Right atrium auricular region (tissue), 2 donors: Measurements from ENCODE around the gene CD8B2. TPM values are rescaled to one million over a fixed set of nuclear protein-coding genes. Genes with fewer than 3 reads are reported as not detected.
"Not testable (repeated sequence)": the region's sequence is repeated elsewhere in the genome, so short reads cannot be mapped to it uniquely, and the experiment has no call there.

Experiments
- DNase-seq: peaks from one replicate; pipeline ENCODE4 v3.0.0-alpha.2; 2019; ENCODE audit warnings: low spot score
- H3K27ac ChIP-seq, 2 donors: fragments of 200-600 bp; sonication (generic); 1 replicate in 1 of 2; 2 replicates in 1 of 2; pipeline ENCODE4 v1.5.1; 2016 to 2019
- H3K27me3 ChIP-seq, 2 donors: fragments of 200-600 bp; sonication (generic); one replicate each; pipeline versions ENCODE4 v1.5.1 to v1.6.0; 2017 to 2019
- H3K36me3 ChIP-seq: fragments of 200-600 bp; sonication (generic); one replicate; pipeline ENCODE4 v1.5.1; 2016
- H3K4me1 ChIP-seq, 2 donors: fragments of 200-600 bp; sonication (generic); one replicate each; pipeline versions ENCODE4 v1.5.1 to v1.6.0; 2017 to 2019
- H3K4me3 ChIP-seq, 2 donors: fragments of 200-600 bp; sonication (generic); 1 replicate in 1 of 2; 2 replicates in 1 of 2; pipeline ENCODE4 v1.5.1; 2017 to 2019; ENCODE audit warnings: mild to moderate bottlenecking in 1 of 2, moderate library complexity in 1 of 2
- H3K9me3 ChIP-seq, 2 donors: fragments of 200-600 bp; sonication (generic); one replicate each; pipeline ENCODE4 v1.5.1; 2019
- total RNA-seq, 2 donors: library from RNA; depleted of rRNA; stranded (reverse); fragments of >200 nt; gene quantifications; one replicate each; pipeline ENCODE4 v1.1.0, GENCODE V29; 2016
- TF ChIP-seq, protein P1 (sequence below), 2 donors: fragments of 200-600 bp; sonication (generic); IDR thresholded peaks; one replicate each; pipeline ENCODE4 v1.5.1; 2019; ENCODE audit warnings: antibody characterized with exemption in 2 of 2

The CD8B2 gene
- total RNA-seq: not detected

DNA sequence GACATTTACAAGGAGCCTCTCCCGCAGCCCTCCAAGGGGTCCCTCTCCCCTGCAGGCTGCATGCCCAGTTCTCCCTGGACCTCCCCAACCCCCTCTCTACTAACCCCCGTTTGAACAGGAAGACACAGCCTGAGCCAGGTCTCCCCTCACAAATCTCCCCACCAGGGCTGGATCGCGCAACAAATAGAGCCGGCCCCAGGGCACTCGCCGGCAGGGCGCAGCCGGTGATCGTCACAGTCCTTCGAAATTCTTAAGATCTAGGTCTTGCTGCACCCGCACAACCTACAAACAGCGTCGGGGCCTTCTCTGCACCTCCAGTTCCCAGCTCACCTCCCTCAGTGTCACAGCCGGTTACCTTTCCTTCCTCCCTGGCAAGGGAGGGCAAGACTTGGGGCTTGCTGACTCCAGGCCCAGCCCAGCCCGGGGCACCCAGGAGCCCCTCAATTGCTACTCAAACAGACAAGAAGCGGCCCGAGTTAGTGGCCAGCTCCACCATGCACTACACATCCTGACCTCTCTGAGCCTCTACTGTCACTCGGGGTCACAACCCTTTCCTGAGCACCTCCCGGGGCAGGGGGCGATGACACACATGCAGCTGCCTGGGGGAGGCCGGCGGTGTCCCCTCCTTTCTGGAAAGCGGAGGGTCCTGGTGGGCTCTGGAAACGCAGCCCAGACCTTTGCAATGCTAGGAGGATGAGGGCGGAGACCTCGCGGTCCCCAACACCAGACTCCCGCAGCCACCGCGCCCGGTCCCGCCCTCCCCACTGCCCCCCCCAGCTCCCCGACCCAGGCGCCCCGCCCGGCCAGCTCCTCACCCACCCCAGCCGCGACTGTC is at the start of gene CD8B2:
Gene CD8B2, plus strand, starts transcription at position 814 of the 835 bp plus-strand sequence. CDS start 63 bp downstream, outside the sequence.
- not testable (repeated sequence) for H3K27ac ChIP-seq, H3K27me3 ChIP-seq, H3K4me3 ChIP-seq, H3K4me1 ChIP-seq, DNase-seq, H3K36me3 ChIP-seq, H3K9me3 ChIP-seq

DNA sequence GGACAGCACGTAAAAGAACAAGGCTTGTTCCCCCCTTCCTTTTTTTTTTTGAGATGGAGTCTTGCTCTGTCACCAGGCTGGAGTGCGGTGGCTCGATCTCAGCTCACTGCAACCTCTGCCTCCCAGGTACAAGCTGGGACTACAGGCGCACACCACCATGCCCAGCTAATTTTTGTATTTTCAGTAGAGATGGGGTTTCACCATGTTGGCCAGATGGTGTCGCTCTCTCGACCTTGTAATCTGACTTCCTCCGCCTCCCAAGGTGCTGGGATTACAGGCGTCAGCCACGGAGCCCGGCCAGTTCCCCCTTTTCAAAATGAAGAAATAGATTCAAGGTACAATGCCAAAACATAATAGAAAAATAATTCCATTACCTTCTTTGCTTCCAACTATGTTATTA is 25.3 kb upstream of the CD8B2 start:
- TF ChIP-seq, protein P1, sequence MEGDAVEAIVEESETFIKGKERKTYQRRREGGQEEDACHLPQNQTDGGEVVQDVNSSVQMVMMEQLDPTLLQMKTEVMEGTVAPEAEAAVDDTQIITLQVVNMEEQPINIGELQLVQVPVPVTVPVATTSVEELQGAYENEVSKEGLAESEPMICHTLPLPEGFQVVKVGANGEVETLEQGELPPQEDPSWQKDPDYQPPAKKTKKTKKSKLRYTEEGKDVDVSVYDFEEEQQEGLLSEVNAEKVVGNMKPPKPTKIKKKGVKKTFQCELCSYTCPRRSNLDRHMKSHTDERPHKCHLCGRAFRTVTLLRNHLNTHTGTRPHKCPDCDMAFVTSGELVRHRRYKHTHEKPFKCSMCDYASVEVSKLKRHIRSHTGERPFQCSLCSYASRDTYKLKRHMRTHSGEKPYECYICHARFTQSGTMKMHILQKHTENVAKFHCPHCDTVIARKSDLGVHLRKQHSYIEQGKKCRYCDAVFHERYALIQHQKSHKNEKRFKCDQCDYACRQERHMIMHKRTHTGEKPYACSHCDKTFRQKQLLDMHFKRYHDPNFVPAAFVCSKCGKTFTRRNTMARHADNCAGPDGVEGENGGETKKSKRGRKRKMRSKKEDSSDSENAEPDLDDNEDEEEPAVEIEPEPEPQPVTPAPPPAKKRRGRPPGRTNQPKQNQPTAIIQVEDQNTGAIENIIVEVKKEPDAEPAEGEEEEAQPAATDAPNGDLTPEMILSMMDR (IDR thresholded peaks at IDR 0.05): peak in 1 of 2 donors; percentile 16

DNA sequence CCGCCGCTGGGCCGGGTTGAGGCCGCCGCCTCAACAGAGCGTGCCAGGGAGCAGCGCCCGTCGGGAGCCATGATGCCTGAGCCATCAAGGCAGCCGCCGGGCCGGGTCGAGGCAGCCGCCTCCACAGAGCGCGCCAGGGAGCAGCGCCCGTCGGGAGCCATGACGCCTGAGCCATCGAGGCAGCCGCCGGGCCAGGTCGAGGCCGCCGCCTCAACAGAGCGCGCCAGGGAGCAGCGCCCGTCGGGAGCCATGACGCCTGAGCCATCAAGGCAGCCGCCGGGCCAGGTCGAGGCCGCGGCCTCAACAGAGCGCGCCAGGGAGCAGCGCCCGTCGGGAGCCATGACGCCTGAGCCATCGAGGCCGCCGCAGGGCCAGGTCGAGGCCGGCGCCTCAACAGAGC is 19.6 kb upstream of the CD8B2 start:
- H3K4me1 ChIP-seq, H3K27me3 ChIP-seq, H3K9me3 ChIP-seq, H3K36me3 ChIP-seq, H3K27ac ChIP-seq, H3K4me3 ChIP-seq, DNase-seq: not testable (repeated sequence)

More for the DNA sequence above, 25.3 kb upstream of the CD8B2 start:
- not testable (repeated sequence) for H3K9me3 ChIP-seq, H3K27me3 ChIP-seq, H3K4me1 ChIP-seq, H3K36me3 ChIP-seq, H3K4me3 ChIP-seq, H3K27ac ChIP-seq, DNase-seq

GRCh38 chr2:106468107-106468506 is 19.1 kb upstream of the CD8B2 start, which contains the start of gene RGPD3:
TSS of gene RGPD3 (minus strand) at chr2:106468413. CDS start at chr2:106468288, 125 bp downstream.
- not testable (repeated sequence) for H3K9me3 ChIP-seq, H3K27ac ChIP-seq, H3K36me3 ChIP-seq, H3K4me3 ChIP-seq, H3K4me1 ChIP-seq, H3K27me3 ChIP-seq, DNase-seq

GRCh38 chr2:106470658-106471057 is 16.5 kb upstream of the CD8B2 start:
- H3K9me3 ChIP-seq, H3K27me3 ChIP-seq, H3K4me3 ChIP-seq, H3K36me3 ChIP-seq, H3K4me1 ChIP-seq, H3K27ac ChIP-seq, DNase-seq: not testable (repeated sequence)
- TF ChIP-seq, protein P1 (IDR thresholded peaks at IDR 0.05): peak in 1 of 2 donors; percentile 53

DNA sequence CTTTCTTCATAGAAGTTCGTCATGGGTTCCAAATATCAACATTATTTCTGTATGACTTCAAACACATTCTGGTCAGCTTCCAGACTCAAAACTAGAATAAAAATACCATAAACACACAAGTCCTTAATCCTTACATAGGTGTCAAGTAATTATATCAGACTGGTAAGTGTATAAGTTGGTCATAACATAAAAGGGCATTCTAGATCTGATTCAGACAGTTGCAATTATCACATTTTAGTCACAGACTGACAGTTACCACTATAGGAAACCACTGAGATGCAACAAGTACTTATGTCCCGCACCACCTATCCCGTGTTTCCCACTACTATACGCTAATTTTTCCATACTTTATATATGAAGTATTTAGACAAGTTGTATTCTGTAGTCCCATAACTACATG is 9.5 kb upstream of the CD8B2 start:
- not testable (repeated sequence) for H3K9me3 ChIP-seq, H3K27me3 ChIP-seq, H3K36me3 ChIP-seq, H3K4me1 ChIP-seq, H3K4me3 ChIP-seq, DNase-seq, H3K27ac ChIP-seq

DNA sequence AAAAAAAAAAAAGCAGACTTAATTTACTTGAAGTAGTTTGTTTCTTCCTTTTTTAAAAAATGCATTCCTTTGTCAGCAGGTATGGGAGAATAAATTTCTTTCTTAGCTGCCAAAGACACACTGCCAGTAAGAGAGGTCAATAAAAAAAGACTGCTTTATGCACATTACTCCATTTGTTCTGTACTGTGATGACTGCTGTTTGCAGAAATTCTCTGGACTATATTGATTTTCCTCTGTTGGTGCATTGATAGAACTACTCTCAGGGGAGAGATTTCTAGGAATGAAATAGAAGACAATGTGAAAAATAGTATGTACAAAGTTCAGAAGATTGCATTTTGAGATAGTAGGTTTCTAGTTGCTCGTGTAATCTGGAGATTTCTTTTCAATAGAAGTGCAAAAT is 7.6 kb upstream of the CD8B2 start:
- not testable (repeated sequence) for H3K4me1 ChIP-seq, H3K27me3 ChIP-seq, H3K36me3 ChIP-seq, H3K4me3 ChIP-seq, H3K27ac ChIP-seq, H3K9me3 ChIP-seq, DNase-seq

DNA sequence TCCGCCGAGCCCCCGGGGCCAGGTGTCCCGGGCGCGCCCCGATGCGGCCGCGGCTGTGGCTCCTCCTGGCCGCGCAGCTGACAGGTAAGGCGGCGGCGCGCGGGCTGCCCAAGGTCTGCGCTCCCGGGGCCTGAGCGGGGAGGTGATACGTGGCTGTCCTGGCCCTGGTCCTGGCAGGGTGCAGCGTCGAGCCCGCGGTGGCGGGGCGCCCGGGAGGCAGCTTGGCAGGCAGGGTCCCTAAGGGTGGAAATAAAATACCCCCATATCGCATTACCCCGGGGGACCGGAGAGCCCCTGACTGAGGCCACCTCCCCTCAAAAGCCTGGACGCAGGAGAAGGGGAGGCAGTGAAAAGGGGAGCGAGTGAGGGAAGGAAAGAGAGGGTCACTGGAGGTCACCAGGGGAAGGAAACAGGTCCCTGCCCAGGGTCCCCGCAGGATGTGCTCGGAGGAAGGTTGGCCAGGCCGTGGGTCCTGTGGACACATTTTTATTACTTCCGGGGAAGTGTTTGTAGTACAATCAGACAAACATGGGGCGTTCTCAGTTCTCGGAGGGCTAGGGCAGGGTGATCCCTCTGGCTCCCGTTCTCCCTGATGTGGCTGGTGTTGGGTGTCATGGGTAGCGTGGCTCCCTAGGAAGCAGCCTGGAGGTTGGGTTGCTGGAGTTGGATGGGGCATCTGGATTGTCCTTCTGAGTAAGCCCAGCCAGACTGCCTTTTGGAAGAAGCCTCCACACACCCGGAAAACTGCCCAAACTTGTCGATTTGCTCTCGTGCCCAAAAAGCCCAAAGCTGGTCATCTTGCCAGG is 425 bp downstream of the CD8B2 start:
- DNase-seq, H3K36me3 ChIP-seq, H3K4me3 ChIP-seq, H3K4me1 ChIP-seq, H3K27ac ChIP-seq, H3K9me3 ChIP-seq, H3K27me3 ChIP-seq: not testable (repeated sequence)

- H3K9me3 ChIP-seq, H3K27me3 ChIP-seq, H3K36me3 ChIP-seq, H3K4me1 ChIP-seq, H3K27ac ChIP-seq, DNase-seq, H3K4me3 ChIP-seq: not testable (repeated sequence)
Measured at GRCh38 chr2:106489701-106490100, 2.5 kb downstream of the CD8B2 start.

DNA sequence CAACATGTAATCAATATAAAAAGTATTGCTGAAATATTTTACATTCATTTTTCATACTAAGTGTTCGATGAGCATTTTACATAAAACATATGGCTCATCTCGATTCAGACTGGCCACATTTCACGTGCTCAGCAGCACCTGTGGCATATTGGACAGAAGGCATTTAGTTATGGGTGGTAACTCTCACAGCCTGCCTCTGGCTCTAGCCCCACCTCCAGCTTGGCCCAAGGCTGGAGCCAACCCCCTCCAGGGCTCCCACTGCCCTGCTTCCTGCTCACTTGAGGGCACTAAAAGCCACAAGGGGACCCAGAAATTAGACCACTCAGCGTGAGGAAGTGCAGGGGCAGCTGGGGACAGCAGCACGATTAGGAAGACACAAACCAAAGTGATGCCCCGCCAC is 5.2 kb downstream of the CD8B2 start:
- H3K36me3 ChIP-seq, H3K4me1 ChIP-seq, DNase-seq, H3K27ac ChIP-seq, H3K27me3 ChIP-seq, H3K9me3 ChIP-seq, H3K4me3 ChIP-seq: not testable (repeated sequence)

GRCh38 chr2:106492913-106493312 is 5.7 kb downstream of the CD8B2 start:
- not testable (repeated sequence) for DNase-seq

GRCh38 chr2:106498549-106498948 is 11.4 kb downstream of the CD8B2 start:
- DNase-seq, H3K4me3 ChIP-seq, H3K36me3 ChIP-seq, H3K27ac ChIP-seq, H3K27me3 ChIP-seq, H3K4me1 ChIP-seq, H3K9me3 ChIP-seq: not testable (repeated sequence)

More at GRCh38 chr2:106492913-106493312, 5.7 kb downstream of the CD8B2 start:
- not testable (repeated sequence) for H3K9me3 ChIP-seq, H3K36me3 ChIP-seq, H3K4me3 ChIP-seq, H3K27me3 ChIP-seq, H3K4me1 ChIP-seq, H3K27ac ChIP-seq
